GM19025 (cell line): ENCODE results near the gene AUTS2.

Experiments
- ATAC-seq: cut with Tn5 transposase; IDR thresholded peaks from one replicate; pipeline ENCODE4 v1.9.1; 2021; ENCODE audit warnings: mild to moderate bottlenecking, low read depth, moderate library complexity; ENCODE audit not compliant: unreplicated experiment

Gene AUTS2

DNA sequence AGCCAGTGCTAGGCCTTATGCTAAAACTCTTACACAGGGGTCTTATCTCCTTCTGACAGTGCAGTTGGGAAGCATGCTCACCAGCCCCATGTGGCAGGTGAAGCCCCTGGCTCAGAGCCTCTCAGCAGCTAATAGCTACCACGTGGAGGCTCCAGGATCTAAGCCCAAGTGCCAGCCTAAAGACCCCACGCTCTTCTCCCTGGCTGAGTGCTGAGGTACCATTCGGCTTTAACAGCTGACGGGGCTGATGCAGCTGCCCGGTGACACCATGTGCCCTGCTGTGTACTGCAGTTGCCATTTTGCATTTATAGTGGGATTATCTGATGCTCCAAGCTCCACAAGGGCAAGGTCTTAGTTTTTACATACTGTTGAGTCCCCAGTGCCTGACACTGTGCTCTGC is 1017.9 kb downstream of the AUTS2 start:
- no peak for ATAC-seq

DNA sequence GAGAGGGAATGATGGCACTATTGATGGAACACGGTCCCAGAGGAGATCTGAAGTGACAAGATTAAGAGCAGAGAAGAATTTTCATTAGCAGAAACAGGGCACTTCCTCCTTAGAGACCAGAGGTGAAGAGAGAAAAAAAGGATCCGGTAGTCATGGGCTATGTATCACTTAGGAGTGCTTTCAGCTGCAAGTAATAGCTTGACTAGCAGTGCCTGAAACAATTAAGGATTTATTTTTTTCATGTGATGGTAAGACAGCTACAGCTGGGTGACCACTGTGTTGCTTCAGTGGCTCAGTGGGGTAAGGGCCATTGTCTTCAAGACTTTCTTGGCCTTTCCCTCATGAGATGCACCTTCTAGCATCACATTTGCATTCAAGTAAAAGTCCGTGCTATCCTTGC is 1018.5 kb downstream of the AUTS2 start:
- no peak for ATAC-seq

DNA sequence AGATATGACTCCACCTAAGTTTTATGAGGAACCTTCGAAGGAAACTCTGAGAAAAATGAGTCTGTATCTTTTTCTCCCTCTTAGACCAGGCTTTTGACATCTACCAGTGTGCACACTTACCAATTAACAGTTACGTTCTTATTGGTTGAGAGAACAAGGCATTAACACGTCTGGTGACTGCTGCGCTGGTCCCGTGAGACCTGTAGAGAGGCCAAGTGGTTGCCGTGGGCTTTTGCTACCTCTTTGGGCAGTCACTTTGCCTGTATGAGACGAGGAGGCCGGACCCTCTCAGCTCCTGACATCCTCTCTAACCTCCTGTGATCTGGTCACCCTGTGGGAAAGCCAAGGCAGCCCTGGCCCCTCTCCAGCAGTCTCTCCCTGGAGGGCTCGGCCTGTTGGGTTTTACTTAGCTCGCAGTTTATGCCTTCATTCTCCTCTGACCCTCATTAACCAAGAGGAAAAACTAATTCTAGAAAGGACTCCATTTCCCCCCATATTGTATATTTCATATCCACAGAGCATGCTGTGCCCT is 1019.8 kb downstream of the AUTS2 start:
- no peak for ATAC-seq

GRCh38 chr7:70619130-70619529 is 1020.9 kb downstream of the AUTS2 start:
- no peak for ATAC-seq

- no peak for ATAC-seq
Observed at GRCh38 chr7:70619659-70620058, 1021.4 kb downstream of the AUTS2 start.

- ATAC-seq, result no peak
Observed at GRCh38 chr7:70620333-70621055, 1022.2 kb downstream of the AUTS2 start.

DNA sequence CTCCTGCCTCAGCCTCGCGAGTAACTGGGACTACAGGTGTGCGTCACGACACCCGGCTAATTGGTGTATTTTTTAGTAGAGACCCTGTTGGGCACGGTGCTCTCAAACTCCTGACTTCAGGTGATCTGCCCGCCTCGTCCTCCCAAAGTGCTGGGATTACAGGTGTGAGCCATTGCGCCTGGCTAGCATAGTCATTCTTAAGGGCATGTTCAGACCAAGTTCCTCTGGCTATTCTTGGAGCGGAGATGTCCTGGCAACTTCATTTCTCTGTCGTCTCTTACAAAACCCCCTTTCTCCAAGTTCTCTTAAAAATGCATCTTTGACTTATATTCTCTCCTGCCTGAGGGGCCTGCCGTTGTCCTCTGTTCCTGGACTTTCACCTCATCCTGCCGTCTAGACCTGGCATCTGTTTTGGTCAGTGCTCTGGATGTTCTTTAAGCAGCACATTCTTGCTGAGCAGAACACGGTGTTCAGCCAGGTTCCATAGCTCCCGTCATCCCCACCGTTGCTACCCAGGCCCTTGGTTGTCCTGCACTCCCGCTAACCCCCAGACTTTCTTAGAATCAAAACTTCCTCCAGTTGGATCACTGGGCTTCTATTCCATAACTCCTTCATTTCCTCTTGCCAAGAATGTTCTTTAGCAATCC is 1023.8 kb downstream of the AUTS2 start:
- ATAC-seq, result no peak

DNA sequence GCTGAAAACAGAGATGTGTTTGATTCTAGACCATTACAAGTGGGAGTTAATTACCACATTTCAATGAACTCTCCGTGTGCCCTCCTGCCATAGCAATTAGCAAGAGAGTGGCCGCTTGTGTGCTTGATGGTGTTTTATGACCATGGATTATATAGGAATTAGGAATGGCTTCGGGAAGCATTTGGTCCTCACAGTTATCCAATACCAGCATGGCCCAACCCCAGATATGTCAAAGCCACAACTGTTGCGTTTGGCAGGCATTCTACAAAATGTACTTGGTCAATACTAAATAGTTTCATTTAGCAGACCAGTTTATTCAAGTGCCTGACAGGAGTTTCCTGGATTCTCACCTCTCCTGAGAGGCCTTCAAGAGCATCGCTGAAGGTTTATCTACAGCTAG is 1024.7 kb downstream of the AUTS2 start:
- no peak for ATAC-seq

DNA sequence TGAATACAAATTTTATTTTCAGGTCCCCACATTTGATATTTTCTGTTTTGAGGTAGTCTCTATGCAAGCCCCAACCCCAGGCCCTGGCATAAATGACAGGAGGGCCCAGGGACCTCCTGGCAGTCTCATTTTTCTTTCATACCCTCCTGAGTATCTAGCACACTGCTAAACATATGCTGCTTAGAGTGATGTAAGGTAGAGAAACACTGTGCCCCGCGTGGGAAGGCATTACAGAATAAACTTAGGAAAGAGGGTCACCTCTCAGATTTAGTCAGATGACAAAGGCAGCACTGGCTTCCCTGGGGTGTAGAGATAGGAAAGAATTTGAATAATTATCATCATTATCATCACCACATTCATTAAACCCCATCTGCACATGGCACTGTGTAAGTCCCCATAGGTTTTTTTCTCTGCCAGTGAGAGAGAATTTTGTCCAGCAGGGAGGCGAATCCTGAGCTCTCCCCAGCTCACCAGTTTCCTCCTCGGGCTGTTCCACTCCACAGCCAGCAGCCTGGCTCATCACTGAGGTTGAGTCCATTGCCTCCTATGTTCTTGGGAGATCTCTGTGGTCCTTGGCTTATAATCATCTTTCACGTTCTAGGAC is 1026.3 kb downstream of the AUTS2 start:
- no peak for ATAC-seq

GRCh38 chr7:70627461-70627860 is 1029.2 kb downstream of the AUTS2 start:
- no peak for ATAC-seq

- ATAC-seq, result no peak
Observed at GRCh38 chr7:70630440-70630817, 1032.2 kb downstream of the AUTS2 start.

DNA sequence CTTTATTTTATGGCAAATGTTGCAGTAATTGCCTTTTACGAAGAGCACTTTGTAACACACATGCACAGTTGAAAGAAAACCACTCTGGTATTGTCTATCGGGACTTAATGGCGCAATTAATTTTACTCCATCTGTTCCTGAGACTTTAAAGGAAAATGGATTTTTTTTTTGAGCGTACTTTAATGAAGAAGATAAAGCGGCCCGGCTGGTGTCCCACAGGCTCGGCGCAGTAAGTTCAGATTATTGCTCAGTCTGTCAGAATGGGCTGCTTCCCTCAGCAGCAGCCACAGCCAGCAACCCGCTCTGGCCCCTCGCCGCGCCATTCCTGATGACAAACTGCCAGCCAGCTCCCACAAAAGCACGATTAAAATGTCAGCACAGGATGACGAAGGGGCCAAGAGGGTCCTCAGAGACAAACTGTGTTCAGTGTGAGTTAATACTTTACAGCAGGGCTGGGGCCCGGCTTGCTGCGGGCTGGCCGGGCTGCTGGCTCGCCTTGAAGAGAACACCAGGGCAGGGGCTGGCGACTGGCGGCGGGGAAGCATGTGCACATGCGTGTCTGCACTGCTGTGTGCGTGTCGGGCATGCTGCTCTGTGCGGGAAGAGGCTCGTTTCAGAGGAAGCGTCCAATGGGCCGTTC is 1032.7 kb downstream of the AUTS2 start:
- no peak for ATAC-seq

- ATAC-seq, result no peak
Observed at GRCh38 chr7:70631718-70632117, 1033.4 kb downstream of the AUTS2 start.

GRCh38 chr7:70632400-70632799 is 1034.1 kb downstream of the AUTS2 start:
- no peak for ATAC-seq

GRCh38 chr7:70634071-70634470 is 1035.8 kb downstream of the AUTS2 start:
- ATAC-seq, result no peak

GRCh38 chr7:70634610-70635068 is 1036.4 kb downstream of the AUTS2 start:
- no peak for ATAC-seq

GRCh38 chr7:70635633-70636032 is 1037.4 kb downstream of the AUTS2 start:
- no peak for ATAC-seq

GRCh38 chr7:70636169-70636568 is 1037.9 kb downstream of the AUTS2 start:
- no peak for ATAC-seq

DNA sequence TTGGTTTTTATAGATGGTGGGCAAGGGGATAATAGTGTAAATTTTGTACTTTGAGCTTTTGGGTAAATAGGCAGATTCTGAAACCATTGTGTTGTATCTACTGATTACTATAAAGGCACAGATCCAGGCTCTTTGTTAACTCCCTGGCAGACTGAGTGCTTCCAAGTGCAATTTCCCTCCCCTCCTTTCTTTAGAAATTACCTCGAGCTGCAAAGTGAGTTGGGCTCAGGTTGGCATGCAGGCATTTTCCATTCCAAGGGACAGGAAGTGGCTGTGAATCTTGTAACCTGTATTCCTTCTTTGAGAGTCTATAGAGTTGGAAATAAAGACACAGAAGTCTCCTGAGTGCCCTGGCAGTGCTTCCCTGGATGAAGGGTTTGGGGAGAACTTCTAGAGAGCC is 1039.5 kb downstream of the AUTS2 start:
- ATAC-seq, result no peak

GRCh38 chr7:70638158-70639107 is 1040.2 kb downstream of the AUTS2 start:
- no peak for ATAC-seq
